ENCODE results near the gene PHLDA2.
A peak's percentile ranks its signal among the peaks of the same experiment; 100 is the strongest.

PHLDA2 gene

DNA sequence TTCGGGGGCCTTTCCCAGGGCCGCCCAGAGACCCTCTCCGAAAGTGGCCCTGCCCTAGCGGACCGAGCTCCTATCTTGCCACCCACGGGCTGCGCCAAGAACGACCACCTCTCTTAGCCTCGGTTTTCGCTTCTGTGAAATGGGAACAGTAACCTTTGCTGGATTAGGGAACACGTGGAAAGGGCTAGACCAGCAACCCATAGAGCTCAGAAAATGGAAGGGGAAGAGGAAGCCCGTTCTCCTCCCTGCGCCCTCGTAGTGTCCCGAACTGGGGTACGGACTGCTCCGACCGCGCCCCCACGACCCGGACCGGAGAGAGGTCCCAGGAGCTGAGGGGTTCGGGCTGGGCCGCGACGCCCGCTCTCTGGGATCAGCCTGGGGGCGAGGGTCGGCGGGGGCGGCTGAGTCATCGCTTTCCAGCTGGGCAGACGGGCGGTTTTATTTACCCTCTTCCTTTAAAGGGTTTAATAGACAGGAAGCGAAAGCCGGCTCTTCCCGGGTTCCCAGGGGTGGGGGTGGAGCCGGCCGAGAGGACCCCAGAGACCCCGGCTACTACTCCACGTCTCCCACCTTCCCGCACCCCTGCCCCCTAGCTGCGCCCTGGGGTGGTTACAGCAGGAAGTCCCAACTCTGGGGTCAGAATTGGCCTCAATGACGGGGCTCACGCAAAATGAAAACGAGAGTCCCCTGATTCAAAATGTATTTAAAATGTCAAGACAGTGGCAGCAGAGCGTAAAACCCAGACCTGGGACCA lies 907 bp upstream of the PHLDA2 start (continued):
- TF ChIP-seq ATF2 (tag by site-specific recombination; IDR thresholded peaks at IDR 0.05; ENCODE audit: low read depth), result no peak
- no peak for TF ChIP-seq ZSCAN30 (tag by site-specific recombination; IDR thresholded peaks at IDR 0.05)
- TF ChIP-seq ZNF433 (tag by site-specific recombination; IDR thresholded peaks at IDR 0.05; ENCODE audit: low read depth), result no peak
- TF ChIP-seq ZNF366 (tag by site-specific recombination; conservative IDR thresholded peaks at IDR 0.05), result no peak
- no peak; the same call in 1 of the 2 replicates for TF ChIP-seq ZNF423 (tag by site-specific recombination; IDR thresholded peaks at IDR 0.05)
- no peak for TF ChIP-seq ZNF221 (tag by site-specific recombination; IDR thresholded peaks at IDR 0.05; ENCODE audit: borderline replicate concordance)
- TF ChIP-seq GLIS1 (tag by site-specific recombination; IDR thresholded peaks at IDR 0.05), result peak; percentile 15; the same call in 1 of the 2 replicates
- TF ChIP-seq, protein P1, sequence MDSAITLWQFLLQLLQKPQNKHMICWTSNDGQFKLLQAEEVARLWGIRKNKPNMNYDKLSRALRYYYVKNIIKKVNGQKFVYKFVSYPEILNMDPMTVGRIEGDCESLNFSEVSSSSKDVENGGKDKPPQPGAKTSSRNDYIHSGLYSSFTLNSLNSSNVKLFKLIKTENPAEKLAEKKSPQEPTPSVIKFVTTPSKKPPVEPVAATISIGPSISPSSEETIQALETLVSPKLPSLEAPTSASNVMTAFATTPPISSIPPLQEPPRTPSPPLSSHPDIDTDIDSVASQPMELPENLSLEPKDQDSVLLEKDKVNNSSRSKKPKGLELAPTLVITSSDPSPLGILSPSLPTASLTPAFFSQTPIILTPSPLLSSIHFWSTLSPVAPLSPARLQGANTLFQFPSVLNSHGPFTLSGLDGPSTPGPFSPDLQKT (IDR thresholded peaks at IDR 0.05; ENCODE audit: borderline replicate concordance, low read depth, low read length), result no peak
- peak; percentile 50 for TF ChIP-seq ZIC2 (tag by site-specific recombination; IDR thresholded peaks at IDR 0.05)
- no peak for TF ChIP-seq ZNF23 (tag by site-specific recombination; IDR thresholded peaks at IDR 0.05; ENCODE audit: borderline replicate concordance)
- TF ChIP-seq HOXC10 (CRISPR knock-in tag; IDR thresholded peaks at IDR 0.05), result no peak
- no peak for TF ChIP-seq OVOL3 (tag by site-specific recombination; IDR thresholded peaks at IDR 0.05)
- TF ChIP-seq ZNF658 (tag by site-specific recombination; IDR thresholded peaks at IDR 0.05), result no peak
- 0 out of 2 replicates have a peak, but pooled peaks have one; percentile 9 for TF ChIP-seq ZNF394 (tag by site-specific recombination; IDR thresholded peaks at IDR 0.05; ENCODE audit: borderline replicate concordance)
- no peak for TF ChIP-seq ZNF621 (tag by site-specific recombination; IDR thresholded peaks at IDR 0.05)
- no peak; the same call in 1 of the 2 replicates for TF ChIP-seq ZNF391 (tag by site-specific recombination; IDR thresholded peaks at IDR 0.05; ENCODE audit: borderline replicate concordance, low read depth)
- TF ChIP-seq, protein P2, sequence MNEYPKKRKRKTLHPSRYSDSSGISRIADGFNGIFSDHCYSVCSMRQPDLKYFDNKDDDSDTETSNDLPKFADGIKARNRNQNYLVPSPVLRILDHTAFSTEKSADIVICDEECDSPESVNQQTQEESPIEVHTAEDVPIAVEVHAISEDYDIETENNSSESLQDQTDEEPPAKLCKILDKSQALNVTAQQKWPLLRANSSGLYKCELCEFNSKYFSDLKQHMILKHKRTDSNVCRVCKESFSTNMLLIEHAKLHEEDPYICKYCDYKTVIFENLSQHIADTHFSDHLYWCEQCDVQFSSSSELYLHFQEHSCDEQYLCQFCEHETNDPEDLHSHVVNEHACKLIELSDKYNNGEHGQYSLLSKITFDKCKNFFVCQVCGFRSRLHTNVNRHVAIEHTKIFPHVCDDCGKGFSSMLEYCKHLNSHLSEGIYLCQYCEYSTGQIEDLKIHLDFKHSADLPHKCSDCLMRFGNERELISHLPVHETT (tag by site-specific recombination; IDR thresholded peaks at IDR 0.05), result no peak
- no peak for TF ChIP-seq BCL6B (tag by site-specific recombination; IDR thresholded peaks at IDR 0.05)
- no peak for TF ChIP-seq ZNF664 (tag by site-specific recombination; IDR thresholded peaks at IDR 0.05)
- TF ChIP-seq ZNF645 (tag by site-specific recombination; IDR thresholded peaks at IDR 0.05), result no peak
- peak; percentile 12 for TF ChIP-seq ZBTB26 (tag by site-specific recombination; optimal IDR thresholded peaks at IDR 0.05)
- no peak for TF ChIP-seq ZNF175 (tag by site-specific recombination; IDR thresholded peaks at IDR 0.05)
- peak; percentile 35; the same call in 1 of the 2 replicates for TF ChIP-seq ZBTB7A (tag by site-specific recombination; IDR thresholded peaks at IDR 0.05; ENCODE audit: low read depth)
- TF ChIP-seq HIC1 (tag by site-specific recombination; IDR thresholded peaks at IDR 0.05), result no peak
- TF ChIP-seq ZNF560 (tag by site-specific recombination; IDR thresholded peaks at IDR 0.05; ENCODE audit: borderline replicate concordance), result no peak
- TF ChIP-seq EGR2 (tag by site-specific recombination; IDR thresholded peaks at IDR 0.05; ENCODE audit: low read depth), result peak; percentile 80
